Suppressor macrophage treated with lipopolysaccharide for 4 hours (primary cell): ENCODE data around the gene ISYNA1.
A peak's percentile ranks its signal among the peaks of the same experiment; 100 is the strongest.

Source experiments
- DNase-seq: peaks from one replicate; pipeline ENCODE4 v3.0.0-alpha.2; 2020

The ISYNA1 gene

DNA sequence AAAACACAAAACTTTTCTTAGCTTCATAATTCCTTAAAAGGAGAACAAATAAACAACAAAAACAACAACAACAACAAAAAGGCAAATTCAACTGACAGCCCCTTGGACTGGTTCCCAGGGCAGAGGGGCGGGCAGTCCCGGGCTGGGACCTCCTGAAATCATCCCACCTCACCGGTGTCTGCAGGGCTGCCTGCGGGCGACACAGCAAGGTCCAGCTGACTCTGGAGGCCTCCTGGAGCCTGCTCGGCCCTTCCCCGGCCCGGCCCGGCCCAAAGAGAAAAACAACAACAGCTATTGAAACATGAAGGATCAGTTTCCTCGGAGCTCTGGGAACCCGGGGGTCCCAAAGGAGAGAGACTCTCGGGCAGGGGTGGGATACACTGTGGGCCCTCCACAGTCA lies 5.0 kb upstream of the ISYNA1 start:
- no peak for DNase-seq

DNA sequence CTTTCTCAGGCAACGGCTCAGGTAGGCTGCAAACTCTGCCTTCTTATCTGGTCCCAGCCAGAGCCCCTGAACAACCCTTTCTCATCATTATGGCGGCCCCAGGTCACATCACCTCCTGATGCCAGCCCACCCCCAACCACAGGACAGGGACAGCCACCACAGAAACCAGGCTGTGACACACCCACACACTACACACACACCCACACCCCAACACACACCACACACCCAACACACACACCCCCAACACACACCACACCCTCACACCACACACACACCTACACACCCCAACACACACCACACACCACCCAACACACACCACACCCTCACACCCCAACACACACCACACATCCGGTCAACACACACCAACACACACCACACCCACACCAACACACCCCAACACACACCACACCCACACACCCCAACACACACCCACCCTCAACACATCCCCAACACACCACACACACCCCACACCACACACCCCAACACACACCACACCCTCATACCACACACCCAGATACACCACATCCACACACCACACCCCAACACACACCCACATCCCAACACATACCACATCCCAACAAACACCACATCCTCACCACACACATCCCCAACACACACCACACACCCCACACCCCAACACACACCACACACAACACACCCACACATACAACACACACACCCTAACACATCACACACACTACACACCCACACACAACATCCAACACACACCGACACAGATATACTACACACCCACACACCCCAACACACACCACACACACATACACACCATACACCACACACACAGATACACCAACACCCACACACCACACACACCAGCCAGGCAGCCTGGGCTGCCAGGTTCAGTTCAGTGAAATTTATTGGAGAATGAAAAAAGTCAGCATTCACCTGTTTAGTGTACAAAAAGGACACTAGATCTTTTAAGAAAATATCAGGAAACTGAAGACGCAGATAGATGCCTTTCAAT lies 4.2 kb upstream of the ISYNA1 start:
- DNase-seq: no peak

- no peak for DNase-seq
Measured at GRCh38 chr19:18440936-18441803, 3.2 kb upstream of the ISYNA1 start.

GRCh38 chr19:18440415-18440877 lies 2.5 kb upstream of the ISYNA1 start:
- no peak for DNase-seq

- no peak for DNase-seq
Measured at GRCh38 chr19:18439910-18440237, 1.9 kb upstream of the ISYNA1 start.

DNA sequence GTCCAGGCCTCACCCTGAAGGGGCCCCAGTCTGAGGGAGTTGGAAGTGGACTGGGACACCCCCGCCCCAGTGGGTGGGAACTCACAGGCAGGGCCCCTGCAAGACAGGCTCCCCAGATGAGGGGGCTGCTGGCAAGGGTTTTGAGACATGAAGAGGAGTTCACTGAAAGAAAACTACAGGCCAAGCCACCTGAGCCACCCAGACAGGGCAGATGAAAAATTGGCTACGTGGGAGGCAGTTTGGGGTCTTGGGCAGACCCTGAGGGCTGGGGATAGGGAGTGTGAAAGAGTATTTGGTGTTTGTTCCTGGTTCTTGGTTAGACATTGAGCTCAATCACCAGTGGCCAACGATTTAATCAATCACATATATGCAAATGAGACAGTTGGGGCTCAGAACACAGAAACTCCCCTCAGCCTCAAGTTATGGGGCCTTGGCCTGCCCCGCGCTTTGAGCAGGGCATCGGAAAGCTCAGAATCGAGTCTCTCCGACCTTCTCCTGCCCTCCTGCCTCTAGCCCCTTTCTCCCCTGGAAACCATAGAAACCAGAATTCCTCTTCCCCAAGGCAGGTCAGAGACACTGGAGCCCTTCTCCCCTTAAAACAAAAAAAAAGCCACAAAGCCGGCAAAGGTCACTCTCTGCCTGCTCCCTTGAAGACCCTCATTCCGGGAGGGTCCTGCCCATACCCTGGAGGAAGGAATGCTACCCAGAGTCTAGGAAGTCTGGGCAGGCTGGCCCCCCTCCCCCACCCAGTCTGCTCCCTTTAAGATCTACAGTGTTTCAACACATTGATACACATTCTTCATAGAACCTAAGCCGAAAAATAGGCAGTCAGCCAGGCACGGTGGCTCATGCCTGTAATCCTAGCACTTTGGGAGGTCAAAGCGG lies 1.3 kb upstream of the ISYNA1 start:
- DNase-seq: no peak

DNA sequence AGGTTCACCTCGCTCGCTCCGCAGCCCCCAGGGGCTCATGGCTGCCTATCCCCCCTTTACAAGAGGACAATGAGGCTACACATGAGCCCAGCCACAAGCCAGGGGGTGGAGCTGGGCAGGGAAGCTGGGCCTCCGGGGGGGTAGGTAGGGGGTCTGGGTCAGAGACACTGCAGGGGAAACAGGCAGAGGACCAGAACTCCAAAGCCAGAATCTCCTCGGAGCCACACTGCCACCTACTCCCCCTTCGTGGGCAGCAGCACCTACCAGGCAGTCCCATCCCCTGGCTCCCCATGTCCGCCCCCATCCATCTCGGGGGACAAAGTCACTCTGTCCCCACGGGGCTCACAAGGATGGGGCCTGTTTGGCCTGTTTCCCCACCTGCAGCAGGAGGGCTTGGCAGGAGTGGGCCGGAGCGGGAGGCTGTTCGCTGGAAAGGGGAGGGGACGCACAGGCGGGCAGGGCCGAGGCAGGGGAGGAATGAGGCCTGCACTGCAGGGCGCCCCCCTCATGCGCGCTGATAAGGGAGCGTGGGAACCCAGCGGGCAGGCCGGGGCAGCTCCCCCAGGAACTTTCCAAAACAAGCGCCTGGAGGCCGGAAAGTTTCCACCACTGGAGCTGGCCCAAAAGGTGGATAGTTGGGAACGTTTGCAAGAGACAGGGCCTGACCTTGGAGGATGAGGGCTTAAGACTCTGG lies 545 bp upstream of the ISYNA1 start:
- DNase-seq: no peak

DNA sequence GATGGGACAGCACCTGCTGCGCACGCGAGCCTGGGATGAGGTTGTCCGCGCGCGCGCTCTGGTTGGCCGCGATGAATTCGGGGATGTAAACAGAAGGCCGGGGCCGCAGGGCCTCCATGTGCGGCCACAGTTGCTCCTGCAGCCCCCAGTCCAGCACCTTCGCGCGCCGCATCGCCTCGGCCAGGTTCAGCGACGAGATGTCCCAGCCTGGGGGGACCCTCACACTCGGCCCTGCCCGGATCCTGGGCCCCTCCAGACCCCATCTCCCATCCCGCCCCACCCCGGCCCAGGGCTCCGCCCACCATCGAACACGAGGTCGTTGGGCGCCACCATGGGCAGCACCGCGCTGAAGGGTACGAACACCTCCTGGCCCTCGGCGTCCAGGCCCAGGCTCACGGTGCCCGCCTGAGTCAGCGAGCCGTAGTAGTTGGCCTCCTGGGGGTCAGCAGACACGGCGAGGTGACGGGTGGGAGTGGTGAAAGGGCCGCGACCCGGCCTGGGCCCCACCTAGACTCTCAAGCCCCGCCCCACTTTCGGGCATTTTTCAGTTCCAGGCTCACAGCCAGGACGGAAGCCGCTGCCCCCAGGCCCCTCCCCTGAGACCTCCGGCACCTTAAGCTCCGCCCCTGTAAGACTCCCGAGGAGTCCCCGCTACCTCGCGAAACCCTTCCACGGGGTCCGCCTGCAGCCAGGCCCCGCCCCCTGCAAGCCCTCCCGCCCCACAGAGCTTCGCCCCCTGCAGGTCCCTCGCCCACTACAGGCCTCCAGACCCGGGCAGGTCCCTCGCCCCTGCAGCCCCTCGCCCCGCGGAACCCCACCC lies 1.1 kb downstream of the ISYNA1 start:
- DNase-seq: peak; percentile 43

DNA sequence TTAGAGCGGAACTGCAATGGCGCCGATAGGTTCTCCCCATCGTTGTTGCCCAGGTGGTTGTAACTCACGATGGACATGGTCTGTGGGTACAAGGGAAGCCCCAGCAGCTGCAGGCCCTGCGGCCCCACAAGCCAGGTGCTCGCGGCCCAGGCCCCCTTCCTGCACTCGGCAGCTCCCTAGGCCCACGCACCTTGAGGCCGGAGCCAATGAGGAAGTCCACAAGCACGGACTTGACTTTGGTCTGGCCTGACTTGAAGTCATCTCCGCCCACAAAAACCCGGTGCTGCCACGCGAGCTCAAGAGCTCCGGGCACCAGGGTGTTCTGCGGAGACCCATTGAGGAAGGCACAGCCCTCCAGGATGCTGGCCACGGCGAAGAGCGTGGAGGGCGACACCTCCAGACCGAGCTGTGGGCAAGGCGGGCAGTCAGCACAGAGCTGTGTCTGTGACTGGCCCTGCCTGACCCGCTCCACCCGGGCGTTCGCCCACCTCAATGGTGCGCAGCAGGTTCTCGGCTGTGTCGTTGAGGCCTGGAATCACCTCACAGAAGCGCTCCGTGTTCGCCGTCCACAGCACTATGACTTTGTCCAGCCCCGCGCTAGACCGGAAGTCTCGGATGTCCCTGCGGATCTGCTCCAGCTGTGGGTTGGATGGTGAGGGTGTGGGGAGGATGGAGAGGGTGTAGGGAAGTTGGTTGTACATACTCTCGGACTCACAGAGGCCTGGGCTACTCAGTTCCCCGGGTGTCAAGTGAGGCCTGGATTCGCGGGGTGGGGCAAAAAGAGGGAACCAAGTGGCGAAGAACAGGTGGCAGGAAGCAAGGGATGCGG lies 1.9 kb downstream of the ISYNA1 start:
- peak; percentile 53 for DNase-seq

DNA sequence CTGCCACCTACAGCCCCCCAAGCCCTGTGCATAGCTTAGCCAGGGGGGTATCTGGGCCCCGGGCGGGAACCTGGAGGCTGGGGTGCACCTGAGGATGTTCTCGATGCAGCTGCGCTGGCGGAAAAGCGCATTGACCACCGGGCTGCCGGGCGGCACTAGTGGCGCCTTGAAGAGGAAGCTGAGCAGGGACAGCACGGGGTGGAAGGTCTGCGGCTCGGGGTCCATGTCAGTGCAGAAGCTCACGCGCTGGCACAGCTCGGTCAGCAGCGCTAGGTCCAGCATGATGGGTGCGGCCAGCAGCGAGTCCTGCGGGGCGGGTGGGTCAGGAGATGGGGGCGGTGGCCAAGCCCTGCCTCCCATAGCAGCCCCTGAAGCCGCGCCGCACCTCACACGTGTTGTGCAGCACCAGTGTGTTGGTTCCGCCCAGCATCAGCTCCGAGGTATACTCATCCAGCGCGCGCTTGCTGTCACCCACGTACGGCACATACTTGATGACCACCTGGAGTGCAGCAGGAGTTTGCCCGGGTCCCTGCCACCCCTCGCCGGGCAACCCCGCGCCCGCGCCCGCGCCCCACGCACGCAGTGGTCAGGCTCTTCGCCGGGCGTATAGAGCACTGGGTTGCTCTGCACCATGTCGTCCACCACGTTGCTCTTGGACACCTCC lies 2.6 kb downstream of the ISYNA1 start:
- no peak for DNase-seq

DNA sequence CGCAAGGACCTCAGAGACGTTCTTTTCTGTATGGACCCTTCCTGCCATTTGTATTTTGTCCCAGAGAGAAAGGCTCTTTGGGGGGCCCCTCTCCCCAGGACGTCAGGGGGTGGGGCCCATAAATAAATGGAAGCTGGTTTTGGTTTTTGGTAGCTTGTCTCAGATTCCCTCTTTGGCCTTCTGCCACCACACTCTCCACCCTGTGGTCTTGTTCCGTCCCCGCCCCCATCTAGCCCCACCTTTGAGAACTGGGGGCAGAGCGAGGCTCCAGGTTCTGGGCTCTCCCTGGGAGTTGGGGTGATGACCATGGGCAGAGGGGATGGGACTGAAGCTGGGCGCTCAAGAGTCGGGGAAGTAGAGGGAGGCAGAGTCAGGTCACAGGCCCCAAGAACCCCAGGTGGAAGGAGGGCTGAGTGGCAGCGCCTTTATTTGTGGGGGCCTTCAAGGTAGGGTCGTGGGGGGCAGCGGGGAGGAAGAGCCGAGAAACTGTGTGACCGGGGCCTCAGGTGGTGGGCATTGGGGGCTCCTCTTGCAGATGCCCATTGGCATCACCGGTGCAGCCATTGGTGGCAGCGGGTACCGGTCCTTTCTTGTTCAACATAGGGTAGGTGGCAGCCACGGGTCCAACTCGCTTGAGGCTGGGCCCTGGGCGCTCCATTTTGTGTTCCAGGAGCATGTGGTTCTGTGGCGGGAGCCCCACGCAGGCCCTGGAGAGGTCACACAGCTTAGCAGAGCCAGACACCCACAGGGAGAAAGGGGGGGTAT lies 3.3 kb downstream of the ISYNA1 start:
- no peak for DNase-seq

DNA sequence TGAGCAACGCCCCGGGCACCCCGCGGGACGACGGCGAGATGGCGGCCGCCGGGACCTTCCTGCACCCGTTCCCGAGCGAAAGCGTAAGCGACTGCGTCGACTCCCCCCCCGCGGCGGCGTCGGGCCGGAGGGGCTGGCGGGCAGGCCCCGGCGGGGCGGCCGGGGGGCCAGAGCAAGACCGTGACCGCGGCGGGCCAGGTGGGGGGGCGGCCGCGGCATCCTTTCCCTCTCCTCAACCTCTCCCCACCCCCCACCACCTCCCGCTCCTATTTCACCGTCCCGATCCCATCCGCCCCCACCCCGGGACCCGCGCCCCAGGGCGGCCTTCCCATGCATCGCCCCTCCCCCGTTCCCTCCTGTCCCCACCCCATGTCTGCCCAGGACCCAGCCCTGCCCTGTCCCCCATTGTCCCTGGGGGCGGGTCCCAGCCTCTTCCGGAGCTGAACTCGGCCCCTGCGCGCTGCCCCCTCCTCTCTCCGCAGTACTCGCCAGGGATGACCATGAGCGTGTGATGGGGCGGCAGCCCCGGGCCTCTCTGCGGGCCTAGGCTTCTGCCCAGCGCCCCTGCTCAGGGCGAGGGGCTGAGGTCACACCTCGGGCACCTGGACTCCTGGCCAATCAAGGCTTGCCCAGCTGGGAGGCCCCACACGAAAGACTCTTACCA lies 4.1 kb downstream of the ISYNA1 start:
- DNase-seq: no peak

DNA sequence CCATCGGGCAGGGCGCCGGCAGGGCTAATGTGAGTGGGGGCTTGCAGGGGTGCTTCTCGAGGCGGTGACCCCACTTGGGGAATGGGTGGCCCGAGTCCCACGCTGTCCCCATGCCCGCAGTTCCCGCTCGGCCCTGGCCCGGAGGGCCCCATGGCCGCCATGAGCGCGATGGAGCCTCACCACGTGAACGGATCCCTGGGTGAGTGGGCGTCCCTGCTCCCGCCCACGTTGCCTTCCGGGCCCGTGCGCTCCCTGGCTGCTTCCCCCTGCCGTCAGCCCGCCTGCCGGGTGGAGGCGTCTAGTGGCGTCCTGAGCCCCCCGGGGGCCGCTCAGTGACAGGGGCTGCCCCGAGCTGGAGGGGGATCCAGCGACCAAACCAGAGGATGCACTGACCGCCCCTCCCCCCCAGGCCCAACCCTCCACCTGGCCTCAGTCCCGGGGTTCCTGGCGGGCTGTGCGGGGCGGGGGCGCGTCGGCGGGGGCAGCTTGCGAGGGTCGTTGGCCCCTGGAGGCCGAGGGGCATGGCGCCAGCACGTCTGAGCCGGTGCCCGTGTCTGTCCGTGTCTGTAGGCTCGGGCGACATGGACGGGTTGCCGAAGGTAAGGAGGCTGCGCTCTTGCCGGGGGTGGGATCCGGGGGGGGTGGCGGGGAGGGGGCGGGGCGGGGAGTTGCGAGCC lies 4.8 kb downstream of the ISYNA1 start:
- no peak for DNase-seq

GRCh38 chr19:18432275-18433014 lies 5.5 kb downstream of the ISYNA1 start:
- no peak for DNase-seq

GRCh38 chr19:18431351-18432197 lies 6.4 kb downstream of the ISYNA1 start:
- no peak for DNase-seq
